Calu3 (cell line): ENCODE measurements around the gene CTBP1. TPM values are rescaled to one million over a fixed set of nuclear protein-coding genes. Genes with fewer than 3 reads are reported as not detected.

Experiments
- BruUV-seq: library from RNA; stranded (reverse); fragments of 400-500 nt; replicated peaks from 2 replicates; lab custom pipeline; 2021; lab: Mats Ljungman, UMichigan
- CTCF ChIA-PET: fragments of 300-600 bp; sonication (Branson Sonifier 250); formaldehyde crosslinking; loops from one replicate; lab custom pipeline; 2022; ENCODE audit warnings: antibody characterized with exemption; lab: Charles Lee
- DNase-seq: peaks from one replicate; pipeline ENCODE4 v3.0.0; 2022
- H3K27ac Mint-ChIP-seq: one replicate; pipeline ENCODE4 v1.8.0; 2022; ENCODE audit warnings: mixed read lengths; ENCODE audit not compliant: unreplicated experiment
- H3K27me3 Mint-ChIP-seq: one replicate; pipeline ENCODE4 v1.8.0; 2022; ENCODE audit warnings: mixed read lengths; ENCODE audit not compliant: unreplicated experiment
- H3K36me3 Mint-ChIP-seq: one replicate; pipeline ENCODE4 v1.8.0; 2022; ENCODE audit warnings: mild to moderate bottlenecking, moderate library complexity, mixed read lengths; ENCODE audit not compliant: insufficient read depth, unreplicated experiment
- H3K4me1 Mint-ChIP-seq: one replicate; pipeline ENCODE4 v1.8.0; 2022; ENCODE audit warnings: mild to moderate bottlenecking, low read depth, mixed read lengths; ENCODE audit not compliant: unreplicated experiment
- H3K4me3 Mint-ChIP-seq: one replicate; pipeline ENCODE4 v1.8.0; 2022; ENCODE audit warnings: mild to moderate bottlenecking, low read depth, moderate library complexity, mixed read lengths; ENCODE audit not compliant: unreplicated experiment
- H3K9me3 Mint-ChIP-seq: one replicate; pipeline ENCODE4 v1.8.0; 2022; ENCODE audit warnings: low read depth, mixed read lengths; ENCODE audit not compliant: unreplicated experiment
- CTCF ChIP-seq: fragments of 200-600 bp; IDR thresholded peaks from one replicate; pipeline ENCODE4 v1.8.0; 2022; ENCODE audit warnings: antibody characterized with exemption; ENCODE audit not compliant: unreplicated experiment
- intact Hi-C: fragments of 100-400 bp; cut with micrococcal nuclease; formaldehyde crosslinking; loops from one replicate; pipeline ENCODE4 v1.10.0; 2022; ENCODE audit not compliant: unreplicated experiment
- total RNA-seq: library from RNA; stranded (reverse); gene quantifications from 2 replicates; pipeline ENCODE4 v1.2.3, GENCODE V29; 2022

CTBP1 gene
- total RNA-seq, 1 experiment from 2014 or later: 115 TPM

- CTCF ChIA-PET: no interaction called here
Observed at GRCh38 chr4:1217366-1217765, 31.6 kb downstream of the CTBP1 start.

GRCh38 chr4:1216869-1217294, 32.0 kb downstream of the CTBP1 start:
- Mint-ChIP-seq H3K4me1 (no peaks in the 10 kb centered on the region), H3K36me3 (peaks cover 32% of the 10 kb centered on the region), H3K9me3 (no peaks in the 10 kb centered on the region), H3K27ac (no peak overlapping the region), H3K27me3 (no peaks in the 10 kb centered on the region), H3K4me3 (no peak overlapping the region)
- CTCF ChIA-PET: no interaction called here
- BruUV-seq: no TSS peak
- no peak for DNase-seq
- TF ChIP-seq CTCF: no peak
- intact Hi-C loops: no loop called here

More at GRCh38 chr4:1217366-1217765, 31.6 kb downstream of the CTBP1 start:
- DNase-seq: no peak
- intact Hi-C loops: no loop called here
- peaks cover 28% of the 10 kb centered on the region for H3K36me3 Mint-ChIP-seq
- no peaks in the 10 kb centered on the region for H3K27me3 Mint-ChIP-seq
- H3K4me3 Mint-ChIP-seq: no peak overlapping the region
- no peaks in the 10 kb centered on the region for H3K4me1 Mint-ChIP-seq
- H3K9me3 Mint-ChIP-seq: no peaks in the 10 kb centered on the region
- no TSS peak for BruUV-seq
- H3K27ac Mint-ChIP-seq: no peak overlapping the region
- no peak for TF ChIP-seq CTCF

- no TSS peak for BruUV-seq
- CTCF ChIA-PET: interaction anchor here (0.6 kb wide), 1 partner anchor 1373 kb away, joined by 3 read pairs; no protein-coding TSS in a partner anchor
- Mint-ChIP-seq H3K9me3 (no peaks in the 10 kb centered on the region), H3K4me3 (no peak overlapping the region), H3K27me3 (no peaks in the 10 kb centered on the region), H3K4me1 (no peaks in the 10 kb centered on the region), H3K36me3 (peaks cover 39% of the 10 kb centered on the region), H3K27ac (no peak overlapping the region)
- no peak for DNase-seq
- intact Hi-C loops: no loop called here
- no peak for TF ChIP-seq CTCF
Observed at GRCh38 chr4:1216076-1216614, 32.8 kb downstream of the CTBP1 start.

- no peak for TF ChIP-seq CTCF
- no peak overlapping the region for H3K4me3 Mint-ChIP-seq
- no peaks in the 10 kb centered on the region for H3K4me1 Mint-ChIP-seq
- no peaks in the 10 kb centered on the region for H3K9me3 Mint-ChIP-seq
- CTCF ChIA-PET: interaction anchor here (0.6 kb wide), 1 partner anchor 1374 kb away, joined by 3 read pairs; no protein-coding TSS in a partner anchor
- intact Hi-C loops: no loop called here
- peaks cover 37% of the 10 kb centered on the region for H3K36me3 Mint-ChIP-seq
- DNase-seq: no peak
- H3K27me3 Mint-ChIP-seq: no peaks in the 10 kb centered on the region
- BruUV-seq: no TSS peak
- H3K27ac Mint-ChIP-seq: no peak overlapping the region
Observed at GRCh38 chr4:1215141-1216075, 33.5 kb downstream of the CTBP1 start.
